ENCODE results near the gene SYNPO.

Gene SYNPO

GRCh38 chr5:150598006-150598405 is 42.5 kb upstream of the SYNPO start:
- no peak for FAIRE-seq
- no peak for DNase-seq (ENCODE audit: insufficient read length, low spot score)
- no peak for TF ChIP-seq CTCF (IDR thresholded peaks at IDR 0.05; ENCODE audit: insufficient read depth, missing control alignments)

- TF ChIP-seq CTCF (IDR thresholded peaks at IDR 0.05; ENCODE audit: insufficient read depth, missing control alignments), result no peak
- DNase-seq (ENCODE audit: insufficient read length, low spot score) (no peak), FAIRE-seq (no peak)
These were observed 41.6 kb upstream of the SYNPO start for GRCh38 chr5:150598821-150599273.

- TF ChIP-seq CTCF (IDR thresholded peaks at IDR 0.05; ENCODE audit: insufficient read depth, missing control alignments), result no peak
- FAIRE-seq (no peak), DNase-seq (ENCODE audit: insufficient read length, low spot score) (no peak)
These were observed 41.2 kb upstream of the SYNPO start for GRCh38 chr5:150599281-150599680.

GRCh38 chr5:150599917-150600511 is 40.4 kb upstream of the SYNPO start:
- no peak for TF ChIP-seq CTCF (IDR thresholded peaks at IDR 0.05; ENCODE audit: insufficient read depth, missing control alignments)
- FAIRE-seq, result no peak
- no peak for DNase-seq (ENCODE audit: insufficient read length, low spot score)

- DNase-seq (ENCODE audit: insufficient read length, low spot score), result no peak
- FAIRE-seq, result no peak
- TF ChIP-seq CTCF (IDR thresholded peaks at IDR 0.05; ENCODE audit: insufficient read depth, missing control alignments), result no peak
These were observed 39.6 kb upstream of the SYNPO start for GRCh38 chr5:150600616-150601490.

GRCh38 chr5:150601491-150602345 is 38.7 kb upstream of the SYNPO start:
- no peak for TF ChIP-seq CTCF (IDR thresholded peaks at IDR 0.05; ENCODE audit: insufficient read depth, missing control alignments)
- DNase-seq (ENCODE audit: insufficient read length, low spot score) (no peak), FAIRE-seq (no peak)

Measured in D721Med (cell line).